ENCODE results near the gene TMEM175.

GRCh38 chr4:996030-996996 is 64.1 kb downstream of the TMEM175 start:
- TF ChIP-seq POLR2AphosphoS5 (IDR thresholded peaks at IDR 0.05) = no peak
- TF ChIP-seq POLR2A (IDR thresholded peaks at IDR 0.05) = no peak
- TF ChIP-seq CTCF (IDR thresholded peaks at IDR 0.05) = no peak

Measured in prostate gland (tissue), 2 donors.